ENCODE measurements around the gene MIB1. TPM values are rescaled to one million over a fixed set of nuclear protein-coding genes. Genes with fewer than 3 reads are reported as not detected.

MIB1 gene
- total and polyA plus RNA-seq, 2 experiments from 2014 or later: 8.3 to 62.3 TPM

DNA sequence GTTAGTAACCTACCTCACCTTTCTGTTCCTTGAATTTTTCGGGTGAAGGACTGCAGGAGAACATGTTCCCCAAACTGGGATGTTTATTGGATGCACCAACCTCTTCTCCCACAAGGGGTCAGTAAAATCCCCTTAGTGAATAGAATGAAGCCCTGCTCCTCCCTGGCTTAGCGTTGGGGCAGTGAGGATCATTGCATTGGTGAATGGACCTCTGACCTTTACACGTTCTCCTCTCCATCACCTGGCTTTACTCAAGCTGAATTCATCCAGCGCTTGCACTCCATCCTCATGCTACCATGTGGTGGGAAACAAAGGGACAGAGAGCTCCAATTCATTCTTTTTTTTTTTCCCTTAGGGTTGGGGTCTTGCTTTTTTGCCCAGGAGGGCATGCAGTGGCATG lies 157.2 kb downstream of the MIB1 start:
- Histone ChIP-seq H3K27me3 (no peaks in the 10 kb centered on the region), H3K79me2 (peaks cover 3% of the 10 kb centered on the region), H4K20me1 (ENCODE audit: insufficient read depth, poor library complexity, severe bottlenecking) (no peaks in the 10 kb centered on the region), H3K4me1 (ENCODE audit: insufficient read depth) (peaks cover 12% of the 10 kb centered on the region), H2AFZ (peak overlapping the region; percentile 14), H3K27ac (no peak overlapping the region), H3K4me3 (no peak overlapping the region), H3K9me3 (ENCODE audit: low read depth) (no peaks in the 10 kb centered on the region), H3K4me2 (no peak overlapping the region), H3K9me2 (replicated peaks; ENCODE audit: insufficient read depth) (no peaks in the 10 kb centered on the region), H3K36me3 (replicated peaks; ENCODE audit: insufficient read depth, low read depth) (no peaks in the 10 kb centered on the region)
- TF ChIP-seq, protein P1, sequence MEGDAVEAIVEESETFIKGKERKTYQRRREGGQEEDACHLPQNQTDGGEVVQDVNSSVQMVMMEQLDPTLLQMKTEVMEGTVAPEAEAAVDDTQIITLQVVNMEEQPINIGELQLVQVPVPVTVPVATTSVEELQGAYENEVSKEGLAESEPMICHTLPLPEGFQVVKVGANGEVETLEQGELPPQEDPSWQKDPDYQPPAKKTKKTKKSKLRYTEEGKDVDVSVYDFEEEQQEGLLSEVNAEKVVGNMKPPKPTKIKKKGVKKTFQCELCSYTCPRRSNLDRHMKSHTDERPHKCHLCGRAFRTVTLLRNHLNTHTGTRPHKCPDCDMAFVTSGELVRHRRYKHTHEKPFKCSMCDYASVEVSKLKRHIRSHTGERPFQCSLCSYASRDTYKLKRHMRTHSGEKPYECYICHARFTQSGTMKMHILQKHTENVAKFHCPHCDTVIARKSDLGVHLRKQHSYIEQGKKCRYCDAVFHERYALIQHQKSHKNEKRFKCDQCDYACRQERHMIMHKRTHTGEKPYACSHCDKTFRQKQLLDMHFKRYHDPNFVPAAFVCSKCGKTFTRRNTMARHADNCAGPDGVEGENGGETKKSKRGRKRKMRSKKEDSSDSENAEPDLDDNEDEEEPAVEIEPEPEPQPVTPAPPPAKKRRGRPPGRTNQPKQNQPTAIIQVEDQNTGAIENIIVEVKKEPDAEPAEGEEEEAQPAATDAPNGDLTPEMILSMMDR (IDR thresholded peaks at IDR 0.05; ENCODE audit: poor library complexity): peak; percentile 70
- no peak for TF ChIP-seq EZH2 (IDR thresholded peaks at IDR 0.05; ENCODE audit: borderline replicate concordance)
- WGBS (ENCODE audit: low lambda C conversion rate, missing lambda C conversion rate): 6% methylated on average over 4 of the region's 4 CpGs
- peak; percentile 81 for DNase-seq (ENCODE audit: low spot score)

DNA sequence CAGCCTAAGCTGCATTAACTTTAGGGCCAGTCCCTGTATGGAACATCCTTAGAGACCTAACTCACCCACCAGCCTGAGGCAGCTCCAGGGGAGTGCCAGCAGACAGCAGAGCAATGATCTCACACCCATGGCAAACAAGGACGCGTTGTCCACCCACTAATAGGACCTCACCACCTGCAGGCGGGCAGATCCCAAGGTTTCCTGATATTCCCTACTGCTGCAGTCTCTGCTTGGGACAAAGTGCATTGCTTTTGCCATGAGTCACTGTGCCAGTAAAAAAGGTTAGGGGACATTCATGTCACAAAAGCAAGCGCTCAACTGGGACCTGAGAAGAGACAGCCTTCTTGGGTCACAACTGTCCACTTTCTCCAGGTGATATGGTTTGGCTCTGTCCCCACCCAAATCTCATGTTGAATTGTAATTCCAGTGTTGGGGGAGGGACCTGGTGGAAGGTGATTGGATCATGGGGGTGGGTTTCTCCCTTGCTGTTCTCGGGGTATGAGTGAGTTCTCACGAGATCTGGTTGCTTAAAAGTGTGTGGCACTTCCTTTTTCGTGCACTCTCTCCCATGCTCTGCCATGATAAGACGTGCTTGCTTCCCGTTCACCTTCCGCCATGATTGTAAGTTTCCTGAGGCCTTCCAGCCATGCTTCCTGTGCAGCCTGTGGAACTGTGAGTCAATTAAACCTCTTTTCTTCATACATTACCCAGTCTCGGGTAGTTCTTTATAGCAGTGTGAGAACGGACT lies 160.2 kb downstream of the MIB1 start:
- H3K79me2 ChIP-seq: peaks cover 3% of the 10 kb centered on the region
- H3K27me3 ChIP-seq: no peaks in the 10 kb centered on the region
- no peaks in the 10 kb centered on the region for H4K20me1 ChIP-seq (ENCODE audit: insufficient read depth, poor library complexity, severe bottlenecking)
- DNase-seq (ENCODE audit: low spot score): peak; percentile 64
- no peak overlapping the region for H3K4me3 ChIP-seq
- H2AFZ ChIP-seq: no peak overlapping the region
- no peaks in the 10 kb centered on the region for H3K9me2 ChIP-seq (replicated peaks; ENCODE audit: insufficient read depth)
- no peaks in the 10 kb centered on the region for H3K9me3 ChIP-seq (ENCODE audit: low read depth)
- WGBS (ENCODE audit: low lambda C conversion rate, missing lambda C conversion rate): 83% methylated on average over 11 of the region's 12 CpGs
- H3K36me3 ChIP-seq (replicated peaks; ENCODE audit: insufficient read depth, low read depth): no peaks in the 10 kb centered on the region
- H3K27ac ChIP-seq: peak overlapping the region; percentile 75
- no peak for TF ChIP-seq EZH2 (IDR thresholded peaks at IDR 0.05; ENCODE audit: borderline replicate concordance)
- TF ChIP-seq EZH2phosphoT487 (IDR thresholded peaks at IDR 0.05; ENCODE audit: low read depth, severe bottlenecking, unreplicated experiment): no peak
- TF ChIP-seq, protein P1 (IDR thresholded peaks at IDR 0.05; ENCODE audit: poor library complexity): no peak
- H3K4me1 ChIP-seq (ENCODE audit: insufficient read depth): peaks cover 22% of the 10 kb centered on the region
- H3K4me2 ChIP-seq: peak overlapping the region; percentile 54

DNA sequence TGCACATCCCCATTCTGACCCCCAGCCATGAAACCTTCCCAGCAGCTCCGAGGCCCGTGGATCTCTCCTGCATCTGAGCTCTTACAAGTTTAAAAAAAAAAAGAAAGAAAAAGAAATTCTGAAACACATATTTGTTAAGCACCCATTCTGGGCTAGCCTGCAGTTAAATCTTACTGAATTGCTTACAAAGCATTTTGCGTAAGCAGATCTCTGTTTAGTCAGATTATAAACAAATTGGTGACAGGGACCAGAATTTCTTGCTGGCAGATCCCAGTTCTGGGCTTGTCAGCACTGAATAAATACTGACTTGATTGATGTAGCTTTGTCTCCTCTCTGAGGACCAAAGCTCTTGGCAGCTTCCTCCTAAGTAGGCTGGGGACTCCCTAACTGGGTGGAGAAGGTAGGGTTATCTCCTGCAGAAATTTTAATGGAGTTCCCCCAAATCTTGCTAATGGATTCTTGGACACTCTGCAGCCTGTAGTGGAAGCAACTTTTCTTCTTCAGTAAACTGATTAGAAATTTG lies 160.9 kb downstream of the MIB1 start:
- no peak for DNase-seq (ENCODE audit: low spot score)
- TF ChIP-seq, protein P1 (IDR thresholded peaks at IDR 0.05; ENCODE audit: poor library complexity): no peak
- TF ChIP-seq EZH2 (IDR thresholded peaks at IDR 0.05; ENCODE audit: borderline replicate concordance) (no peak), EZH2phosphoT487 (IDR thresholded peaks at IDR 0.05; ENCODE audit: low read depth, severe bottlenecking, unreplicated experiment) (no peak)
- H3K4me2 ChIP-seq: peak overlapping the region; percentile 54
- peaks cover 3% of the 10 kb centered on the region for H3K79me2 ChIP-seq
- H3K36me3 ChIP-seq (replicated peaks; ENCODE audit: insufficient read depth, low read depth): no peaks in the 10 kb centered on the region
- H4K20me1 ChIP-seq (ENCODE audit: insufficient read depth, poor library complexity, severe bottlenecking): no peaks in the 10 kb centered on the region
- no peak overlapping the region for H3K4me3 ChIP-seq
- H2AFZ ChIP-seq: no peak overlapping the region
- 60% methylated on average over 3 of the region's 3 CpGs for WGBS (ENCODE audit: low lambda C conversion rate, missing lambda C conversion rate)
- H3K27ac ChIP-seq: peak overlapping the region; percentile 56
- no peaks in the 10 kb centered on the region for H3K9me2 ChIP-seq (replicated peaks; ENCODE audit: insufficient read depth)
- H3K27me3 ChIP-seq: no peaks in the 10 kb centered on the region
- H3K9me3 ChIP-seq (ENCODE audit: low read depth): no peaks in the 10 kb centered on the region
- peaks cover 22% of the 10 kb centered on the region for H3K4me1 ChIP-seq (ENCODE audit: insufficient read depth)

Data from hepatocyte (in vitro differentiated cells).